ENCODE data around the gene STARD10.

Gene STARD10

GRCh38 chr11:72725724-72726028, 68.2 kb downstream of the STARD10 start:
- no peak for DNase-seq (ENCODE audit: low read depth)

- peak; percentile 61 for DNase-seq (ENCODE audit: low read depth)
Observed at GRCh38 chr11:72724851-72725723, 68.8 kb downstream of the STARD10 start.

- no peak for DNase-seq (ENCODE audit: low read depth)
Observed at GRCh38 chr11:72724021-72724551, 69.8 kb downstream of the STARD10 start.

- DNase-seq (ENCODE audit: low read depth), result no peak
Observed at GRCh38 chr11:72723508-72723907, 70.3 kb downstream of the STARD10 start.

- peak; percentile 67 for DNase-seq (ENCODE audit: low read depth)
Observed at GRCh38 chr11:72722050-72722748, 71.6 kb downstream of the STARD10 start.

GRCh38 chr11:72721689-72722049, 72.2 kb downstream of the STARD10 start:
- DNase-seq (ENCODE audit: low read depth), result no peak

GRCh38 chr11:72721276-72721675, 72.6 kb downstream of the STARD10 start:
- no peak for DNase-seq (ENCODE audit: low read depth)

- no peak for DNase-seq (ENCODE audit: low read depth)
Observed at GRCh38 chr11:72720784-72721183, 73.1 kb downstream of the STARD10 start.

GRCh38 chr11:72720047-72720446, 73.8 kb downstream of the STARD10 start:
- no peak for DNase-seq (ENCODE audit: low read depth)

- DNase-seq (ENCODE audit: low read depth), result no peak
Observed at GRCh38 chr11:72719551-72719950, 74.3 kb downstream of the STARD10 start.

- no peak for DNase-seq (ENCODE audit: low read depth)
Observed at GRCh38 chr11:72719144-72719543, 74.7 kb downstream of the STARD10 start.

- DNase-seq (ENCODE audit: low read depth), result no peak
Observed at GRCh38 chr11:72718101-72718501, 75.7 kb downstream of the STARD10 start.

- DNase-seq (ENCODE audit: low read depth), result no peak
Observed at GRCh38 chr11:72716788-72717435, 76.9 kb downstream of the STARD10 start.

GRCh38 chr11:72716290-72716689, 77.6 kb downstream of the STARD10 start:
- DNase-seq (ENCODE audit: low read depth), result no peak

GRCh38 chr11:72712841-72713240, 81.0 kb downstream of the STARD10 start:
- no peak for DNase-seq (ENCODE audit: low read depth)

GRCh38 chr11:72712168-72712751, 81.6 kb downstream of the STARD10 start:
- DNase-seq (ENCODE audit: low read depth), result no peak

- no peak for DNase-seq (ENCODE audit: low read depth)
Observed at GRCh38 chr11:72711141-72711540, 82.7 kb downstream of the STARD10 start.

GRCh38 chr11:72710278-72710677, 83.6 kb downstream of the STARD10 start:
- DNase-seq (ENCODE audit: low read depth), result no peak

GRCh38 chr11:72709478-72710238, 84.2 kb downstream of the STARD10 start:
- no peak for DNase-seq (ENCODE audit: low read depth)

- DNase-seq (ENCODE audit: low read depth), result no peak
Observed at GRCh38 chr11:72707032-72707431, 86.8 kb downstream of the STARD10 start.

- no peak for DNase-seq (ENCODE audit: low read depth)
Observed at GRCh38 chr11:72706579-72706978, 87.3 kb downstream of the STARD10 start.

Measured in activated T-helper 9 cell treated with anti-CD3 and anti-CD28 coated beads, Interleukin-2, amount 50 U/mL, for 16 hours (primary cell).